Transverse colon (tissue), 4 donors: ENCODE data around the gene AQP11. TPM values are rescaled to one million over a fixed set of nuclear protein-coding genes. Genes with fewer than 3 reads are reported as not detected.

Source experiments
- DNase-seq: peaks from one replicate; pipeline ENCODE4 v3.0.0-alpha.2; 2019
- H3K27ac ChIP-seq, 4 donors: fragments of 200-600 bp; sonication (generic); 2 replicates each; pipeline ENCODE4 v1.5.1; 2016 to 2018; ENCODE audit warnings: inconsistent platforms in 4 of 4
- H3K27me3 ChIP-seq: fragments of 200-600 bp; sonication (generic); 2 replicates; pipeline ENCODE4 v1.5.1; 2017; ENCODE audit warnings: inconsistent platforms
- H3K36me3 ChIP-seq, 4 donors: fragments of 200-600 bp; sonication (generic); 2 replicates each; pipeline ENCODE4 v1.5.1; 2017 to 2019; ENCODE audit warnings: inconsistent platforms in 4 of 4
- H3K4me1 ChIP-seq, 4 donors: fragments of 200-600 bp; sonication (generic); 2 replicates each; pipeline ENCODE4 v1.5.1; 2017 to 2020; ENCODE audit warnings: inconsistent platforms in 4 of 4
- H3K4me3 ChIP-seq, 4 donors: fragments of 200-600 bp; sonication (generic); 1 replicate in 1 of 4; 2 replicates in 3 of 4; pipeline versions ENCODE4 v1.5.1 to v1.6.1; 2017 to 2019; ENCODE audit warnings: inconsistent platforms in 4 of 4
- H3K9me3 ChIP-seq, 2 donors: fragments of 200-600 bp; sonication (generic); 2 replicates each; pipeline ENCODE4 v1.5.1; 2017 to 2019; ENCODE audit warnings: inconsistent platforms in 2 of 2
- EP300 ChIP-seq: sonication (generic); formaldehyde crosslinking; IDR thresholded peaks from one replicate; pipeline ENCODE4 v1.6.1; 2017; ENCODE audit warnings: antibody characterized with exemption, low read depth
- POLR2A ChIP-seq: fragments of 450-650 bp; IDR thresholded peaks from one replicate; pipeline ENCODE4 v1.6.1; 2016; ENCODE audit warnings: antibody characterized with exemption, mild to moderate bottlenecking, moderate library complexity
- POLR2AphosphoS5 ChIP-seq, 3 donors: sonication (generic); formaldehyde crosslinking; IDR thresholded peaks; one replicate each; pipeline ENCODE4 v1.6.1; 2016; ENCODE audit warnings: antibody characterized with exemption in 3 of 3
- WGBS, 2 donors: methylation state at CpG; one replicate each; pipeline ENCODE4 v1.1.5; 2018; ENCODE audit warnings: low coverage in 1 of 2; 5-methylcytosine and 5-hydroxymethylcytosine counted together
- in situ Hi-C, 4 donors: fragments of 200-750 bp; cut with MboI; loops; one replicate each; pipeline versions ENCODE4 v1.15.0 to v1.15.1; 2017; ENCODE audit warnings: low sequenced_read_pairs in 3 of 4, low pct_ligation_motif_present in 1 of 4, low pct_unique_long_range_greater_than_20kb in 1 of 4
- intact Hi-C: fragments of 100-400 bp; cut with DNase I; formaldehyde crosslinking; loops from one replicate; pipeline ENCODE4 v1.15.1; 2023; ENCODE audit warnings: low total_unique reads
- small RNA-seq, 4 donors: library from RNA; depleted of rRNA; stranded (forward); fragments of <200 nt; gene quantifications; one replicate each; pipeline ENCODE3, GENCODE V24; 2016
- total RNA-seq, 4 donors: library from RNA; depleted of rRNA; stranded (reverse); fragments of >200 nt; gene quantifications; one replicate each; pipeline ENCODE4 v1.1.0, GENCODE V29; 2016
- TF ChIP-seq, protein P1 (sequence below), 5 experiments: fragments of 200-600 bp in 3 of 5; fragments of 450-650 bp in 2 of 5; sonication (generic) in 3 of 5; IDR thresholded peaks; 1 replicate in 2 of 5; 2 replicates in 3 of 5; pipeline ENCODE4 v1.5.1; 2016 to 2017; ENCODE audit warnings: antibody characterized with exemption in 5 of 5, inconsistent platforms in 3 of 5, mild to moderate bottlenecking in 2 of 5, moderate library complexity in 1 of 5

Gene AQP11
- total RNA-seq, 4 donors from 2014 or later: 2.6 to 10.2 (median 7.4) TPM

- intact Hi-C loops: no loop called here
- Histone ChIP-seq H3K27ac (no peak overlapping the region), H3K9me3 (no peaks in the 10 kb centered on the region), H3K4me1 (no peaks in the 10 kb centered on the region), H3K4me3 (no peak overlapping the region), H3K36me3 (no peaks in the 10 kb centered on the region), H3K27me3 (no peaks in the 10 kb centered on the region)
- 91 to 96% methylated on average over 4 of the region's 4 CpGs for WGBS, 2 donors
- in situ Hi-C loops: no loop called here
- DNase-seq: no peak
- TF ChIP-seq POLR2A: no peak
- TF ChIP-seq EP300: no peak
- TF ChIP-seq POLR2AphosphoS5 (IDR thresholded peaks at IDR 0.05): no peak
- TF ChIP-seq, protein P1, sequence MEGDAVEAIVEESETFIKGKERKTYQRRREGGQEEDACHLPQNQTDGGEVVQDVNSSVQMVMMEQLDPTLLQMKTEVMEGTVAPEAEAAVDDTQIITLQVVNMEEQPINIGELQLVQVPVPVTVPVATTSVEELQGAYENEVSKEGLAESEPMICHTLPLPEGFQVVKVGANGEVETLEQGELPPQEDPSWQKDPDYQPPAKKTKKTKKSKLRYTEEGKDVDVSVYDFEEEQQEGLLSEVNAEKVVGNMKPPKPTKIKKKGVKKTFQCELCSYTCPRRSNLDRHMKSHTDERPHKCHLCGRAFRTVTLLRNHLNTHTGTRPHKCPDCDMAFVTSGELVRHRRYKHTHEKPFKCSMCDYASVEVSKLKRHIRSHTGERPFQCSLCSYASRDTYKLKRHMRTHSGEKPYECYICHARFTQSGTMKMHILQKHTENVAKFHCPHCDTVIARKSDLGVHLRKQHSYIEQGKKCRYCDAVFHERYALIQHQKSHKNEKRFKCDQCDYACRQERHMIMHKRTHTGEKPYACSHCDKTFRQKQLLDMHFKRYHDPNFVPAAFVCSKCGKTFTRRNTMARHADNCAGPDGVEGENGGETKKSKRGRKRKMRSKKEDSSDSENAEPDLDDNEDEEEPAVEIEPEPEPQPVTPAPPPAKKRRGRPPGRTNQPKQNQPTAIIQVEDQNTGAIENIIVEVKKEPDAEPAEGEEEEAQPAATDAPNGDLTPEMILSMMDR (IDR thresholded peaks at IDR 0.05): no peak
These were observed 65.1 kb downstream of the AQP11 start for GRCh38 chr11:77654770-77655434.

- TF ChIP-seq, protein P1 (IDR thresholded peaks at IDR 0.05): no peak
- TF ChIP-seq EP300 (no peak), POLR2A (no peak), POLR2AphosphoS5 (IDR thresholded peaks at IDR 0.05) (no peak)
- WGBS, 2 donors: 81 to 93% methylated on average over 5 to 7 of the region's 7 CpGs
These were observed 66.6 kb downstream of the AQP11 start for GRCh38 chr11:77656362-77656761.

GRCh38 chr11:77658213-77659013, 68.7 kb downstream of the AQP11 start:
- WGBS, 2 donors: 88 to 94% methylated on average over 4 of the region's 4 CpGs
- no peak for TF ChIP-seq POLR2AphosphoS5 (IDR thresholded peaks at IDR 0.05)

More at GRCh38 chr11:77656362-77656761, 66.6 kb downstream of the AQP11 start:
- H3K27ac ChIP-seq: no peak overlapping the region
- no peaks in the 10 kb centered on the region for H3K9me3 ChIP-seq
- H3K4me1 ChIP-seq: no peaks in the 10 kb centered on the region
- intact Hi-C loops (no loop called here), in situ Hi-C loops (no loop called here)
- H3K4me3 ChIP-seq: no peak overlapping the region
- no peaks in the 10 kb centered on the region for H3K36me3 ChIP-seq
- no peaks in the 10 kb centered on the region for H3K27me3 ChIP-seq
- no peak for DNase-seq

More at GRCh38 chr11:77658213-77659013, 68.7 kb downstream of the AQP11 start:
- no peaks in the 10 kb centered on the region for H3K4me1 ChIP-seq
- in situ Hi-C loops: no loop called here
- no peak overlapping the region for H3K4me3 ChIP-seq
- no peaks in the 10 kb centered on the region for H3K27me3 ChIP-seq
- H3K9me3 ChIP-seq: no peaks in the 10 kb centered on the region
- DNase-seq: no peak
- intact Hi-C loops: no loop called here
- H3K36me3 ChIP-seq: no peaks in the 10 kb centered on the region
- H3K27ac ChIP-seq: no peak overlapping the region

Small RNAs within 50 kb of the gene (small RNA-seq; reads per million reads assigned to genes)
- 0 reads per million in 4 donors for gene RNU7-59P

Other genes with a start within 250 kb of the AQP11 start
- 100 to 1,000 TPM; 104 to 222 (median 128) TPM for gene PAK1, start 115.9 kb upstream of the AQP11 start, total RNA-seq
- 10 to 100 TPM in 3 of 4 donors, 1 to 10 TPM in 1; 9.4 to 96.3 (median 60.6) TPM for gene CLNS1A, start 47.8 kb downstream of the AQP11 start, total RNA-seq
- gene RSF1, start 230.8 kb downstream of the AQP11 start, total RNA-seq: 10 to 100 TPM; 45.6 to 72.8 (median 58.1) TPM
- gene AAMDC, start 231.2 kb downstream of the AQP11 start, total RNA-seq: 10 to 100 TPM in 2 of 4 donors, not detected in 2; 14.4 to 30.7 TPM